Right lung (tissue), 5 donors: ENCODE measurements around the gene ZFP64. TPM values are rescaled to one million over a fixed set of nuclear protein-coding genes. Genes with fewer than 3 reads are reported as not detected.

Experiments used
- DNase-seq, 2 donors: peaks; one replicate each; pipeline ENCODE4 v3.0.0-alpha.2; 2013
- polyA plus RNA-seq, 5 donors: library from polyadenylated mRNA; unstranded; fragments of 120-200 nt; gene quantifications; one replicate each; pipeline versions ENCODE4 v1.2.1 to v1.2.3, GENCODE V29; 2013; ENCODE audit warnings: inconsistent platforms in 1 of 5, low replicate concordance in 1 of 5; ENCODE audit not compliant: insufficient read length in 5 of 5, insufficient read depth in 1 of 5

The ZFP64 gene
- polyA plus RNA-seq, 5 donors = 18.2 to 21.6 (median 19.3) TPM

GRCh38 chr20:52105442-52106422 is 85.8 kb downstream of the ZFP64 start:
- no peak for DNase-seq

- peak in 1 of 2 donors; percentile 29 for DNase-seq
Observed at GRCh38 chr20:52104546-52105441, 86.8 kb downstream of the ZFP64 start.

- no peak for DNase-seq
Observed at GRCh38 chr20:52103913-52104545, 87.5 kb downstream of the ZFP64 start.

- DNase-seq = no peak
Observed at GRCh38 chr20:52103335-52103912, 88.2 kb downstream of the ZFP64 start.

GRCh38 chr20:52102559-52102958 is 89.0 kb downstream of the ZFP64 start:
- no peak for DNase-seq

- no peak for DNase-seq
Observed at GRCh38 chr20:52102126-52102525, 89.5 kb downstream of the ZFP64 start.
